ENCODE data around the gene PLS1.

The PLS1 gene

GRCh38 chr3:142638291-142638690 is 42.1 kb downstream of the PLS1 start:
- no peak for DNase-seq (ENCODE audit: low read depth)

- DNase-seq (ENCODE audit: low read depth), result no peak
Observed at GRCh38 chr3:142641504-142641903, 45.3 kb downstream of the PLS1 start.

GRCh38 chr3:142642956-142643355 is 46.8 kb downstream of the PLS1 start:
- DNase-seq (ENCODE audit: low read depth), result no peak

- DNase-seq (ENCODE audit: low read depth), result no peak
Observed at GRCh38 chr3:142644502-142644901, 48.3 kb downstream of the PLS1 start.

- no peak for DNase-seq (ENCODE audit: low read depth)
Observed at GRCh38 chr3:142645236-142645793, 49.1 kb downstream of the PLS1 start.

GRCh38 chr3:142646020-142646785 is 50.0 kb downstream of the PLS1 start:
- no peak for DNase-seq (ENCODE audit: low read depth)

GRCh38 chr3:142647856-142648255 is 51.7 kb downstream of the PLS1 start:
- no peak for DNase-seq (ENCODE audit: low read depth)

GRCh38 chr3:142648950-142649349 is 52.8 kb downstream of the PLS1 start:
- DNase-seq (ENCODE audit: low read depth), result no peak

- DNase-seq (ENCODE audit: low read depth), result no peak
Observed at GRCh38 chr3:142650001-142650693, 54.0 kb downstream of the PLS1 start.

GRCh38 chr3:142651711-142652110 is 55.5 kb downstream of the PLS1 start:
- DNase-seq (ENCODE audit: low read depth), result no peak

- no peak for DNase-seq (ENCODE audit: low read depth)
Observed at GRCh38 chr3:142652826-142653292, 56.7 kb downstream of the PLS1 start.

- no peak for DNase-seq (ENCODE audit: low read depth)
Observed at GRCh38 chr3:142656575-142656974, 60.4 kb downstream of the PLS1 start.

GRCh38 chr3:142657033-142657432 is 60.8 kb downstream of the PLS1 start:
- DNase-seq (ENCODE audit: low read depth), result no peak

- DNase-seq (ENCODE audit: low read depth), result no peak
Observed at GRCh38 chr3:142660383-142660782, 64.2 kb downstream of the PLS1 start.

- no peak for DNase-seq (ENCODE audit: low read depth)
Observed at GRCh38 chr3:142660893-142661292, 64.7 kb downstream of the PLS1 start.

GRCh38 chr3:142663865-142664264 is 67.7 kb downstream of the PLS1 start:
- DNase-seq (ENCODE audit: low read depth), result no peak

GRCh38 chr3:142664311-142664710 is 68.1 kb downstream of the PLS1 start:
- no peak for DNase-seq (ENCODE audit: low read depth)

- no peak for DNase-seq (ENCODE audit: low read depth)
Observed at GRCh38 chr3:142664819-142665218, 68.6 kb downstream of the PLS1 start.

- DNase-seq (ENCODE audit: low read depth), result no peak
Observed at GRCh38 chr3:142670120-142670519, 73.9 kb downstream of the PLS1 start.

GRCh38 chr3:142676151-142676550 is 80.0 kb downstream of the PLS1 start:
- no peak for DNase-seq (ENCODE audit: low read depth)

- no peak for DNase-seq (ENCODE audit: low read depth)
Observed at GRCh38 chr3:142680710-142681109, 84.5 kb downstream of the PLS1 start.

- no peak for DNase-seq (ENCODE audit: low read depth)
Observed at GRCh38 chr3:142690613-142691012, 94.4 kb downstream of the PLS1 start.

- DNase-seq (ENCODE audit: low read depth), result no peak
Observed at GRCh38 chr3:142691527-142691926, 95.3 kb downstream of the PLS1 start.

All from GM04504 (cell line).